Neural cell (in vitro differentiated cells): ENCODE results near the gene TOMM20. TPM values are rescaled to one million over a fixed set of nuclear protein-coding genes. Genes with fewer than 3 reads are reported as not detected.

ENCODE experiments used
- H2AFZ ChIP-seq: fragments of 200-600, 300-800 bp; sonication (generic), shearing (Covaris generic); 2 replicates; pipeline ENCODE4 v1.6.0; 2014; ENCODE audit warnings: low read depth, mild to moderate bottlenecking, antibody characterized with exemption, low read length, moderate library complexity
- H3F3A ChIP-seq: fragments of 200-600 bp; shearing (Covaris generic); 2 replicates; pipeline ENCODE4 v1.6.1; 2016; ENCODE audit warnings: mild to moderate bottlenecking, moderate library complexity, mixed read lengths, antibody characterized with exemption, low read length; ENCODE audit not compliant: insufficient read depth, poor library complexity, severe bottlenecking
- H3K27ac ChIP-seq: fragments of 200-600, 300-800 bp; sonication (generic), shearing (Covaris generic); 2 replicates; pipeline ENCODE4 v1.5.1; 2014; ENCODE audit warnings: mild to moderate bottlenecking, low read length, moderate library complexity
- H3K27me3 ChIP-seq: fragments of 300-800, 200-600 bp; sonication (generic), shearing (Covaris generic); 2 replicates; pipeline ENCODE4 v1.6.0; 2014; ENCODE audit warnings: mild to moderate bottlenecking, low read depth, low read length, moderate library complexity; ENCODE audit not compliant: insufficient read depth
- H3K36me3 ChIP-seq: fragments of 300-800, 200-600 bp; sonication (generic), shearing (Covaris generic); 2 replicates; pipeline ENCODE4 v1.5.1; 2014; ENCODE audit warnings: mild to moderate bottlenecking, antibody characterized with exemption, low read length, moderate library complexity; ENCODE audit not compliant: insufficient read depth
- H3K4me2 ChIP-seq: fragments of 300-800, 200-600 bp; sonication (generic), shearing (Covaris generic); 2 replicates; pipeline ENCODE4 v1.6.0; 2014; ENCODE audit warnings: mild to moderate bottlenecking, low read length
- H3K4me3 ChIP-seq: fragments of 300-800, 200-600 bp; sonication (generic), shearing (Covaris generic); 2 replicates; pipeline ENCODE4 v1.5.1; 2014; ENCODE audit warnings: mild to moderate bottlenecking, low read length, moderate library complexity
- H3K79me2 ChIP-seq: fragments of 200-600 bp; shearing (Covaris generic); replicated peaks from 2 replicates; pipeline ENCODE4 v1.6.0; 2014; ENCODE audit warnings: mild to moderate bottlenecking, low read length, moderate library complexity; ENCODE audit not compliant: insufficient read depth
- H3K9ac ChIP-seq: fragments of 300-800, 200-600 bp; sonication (generic), shearing (Covaris generic); 2 replicates; pipeline ENCODE4 v1.6.1; 2016; ENCODE audit warnings: mild to moderate bottlenecking, low read length, mixed read lengths
- H3K9me2 ChIP-seq: fragments of 200-600 bp; shearing (Covaris generic); 2 replicates; pipeline ENCODE4 v1.6.1; 2016; ENCODE audit warnings: mild to moderate bottlenecking, low read length, mixed read lengths; ENCODE audit not compliant: insufficient read depth
- H3K9me3 ChIP-seq: fragments of 200-600, 300-800 bp; sonication (generic), shearing (Covaris generic); 2 replicates; pipeline ENCODE4 v1.6.1; 2016; ENCODE audit warnings: mild to moderate bottlenecking, mixed run types, low read length, moderate library complexity, mixed read lengths
- H4K20me1 ChIP-seq: fragments of 200-600 bp; shearing (Covaris generic); 2 replicates; pipeline ENCODE4 v1.6.1; 2016; ENCODE audit warnings: mild to moderate bottlenecking, mixed run types; ENCODE audit not compliant: insufficient read depth
- CTCF ChIP-seq: fragments of 450-650 bp; IDR thresholded peaks from 2 replicates; pipeline ENCODE4 v1.5.1; 2014; ENCODE audit warnings: antibody characterized with exemption, mild to moderate bottlenecking, moderate library complexity; ENCODE audit not compliant: poor library complexity, severe bottlenecking
- EP300 ChIP-seq: fragments of 450-650 bp; conservative IDR thresholded peaks from 2 replicates; pipeline ENCODE4 v1.6.1; 2014; ENCODE audit warnings: antibody characterized with exemption, mild to moderate bottlenecking, moderate library complexity; ENCODE audit not compliant: poor library complexity, severe bottlenecking
- EZH2 ChIP-seq: fragments of 200-600, 300-800 bp; shearing (Covaris generic), sonication (generic); IDR thresholded peaks from 2 replicates; pipeline ENCODE4 v1.6.1; 2014; ENCODE audit warnings: antibody characterized with exemption, low read length, borderline replicate concordance, mild to moderate bottlenecking; ENCODE audit not compliant: insufficient read depth, poor library complexity, severe bottlenecking
- MXI1 ChIP-seq: fragments of 450-650 bp; conservative IDR thresholded peaks from 2 replicates; pipeline ENCODE4 v1.6.1; 2014; ENCODE audit warnings: antibody characterized with exemption, mild to moderate bottlenecking; ENCODE audit not compliant: poor library complexity, severe bottlenecking
- POLR2AphosphoS5 ChIP-seq: IDR thresholded peaks from 2 replicates; pipeline ENCODE4 v1.6.1; 2012
- RAD21 ChIP-seq: fragments of 450-650 bp; conservative IDR thresholded peaks from 2 replicates; pipeline ENCODE4 v1.6.1; 2014; ENCODE audit warnings: antibody characterized with exemption, mild to moderate bottlenecking, moderate library complexity
- REST ChIP-seq: IDR thresholded peaks from 2 replicates; pipeline ENCODE4 v1.6.1; 2012; ENCODE audit warnings: borderline replicate concordance
- SMC3 ChIP-seq: fragments of 450-650 bp; conservative IDR thresholded peaks from 2 replicates; pipeline ENCODE4 v1.6.1; 2014; ENCODE audit warnings: antibody characterized with exemption, mild to moderate bottlenecking, moderate library complexity; ENCODE audit not compliant: poor library complexity
- TAF1 ChIP-seq: IDR thresholded peaks from 2 replicates; pipeline ENCODE4 v1.6.1; 2012; ENCODE audit warnings: low read depth
- polyA plus RNA-seq: library from polyadenylated mRNA; depleted of rRNA; stranded (reverse); fragments of >200 nt; gene quantifications from 2 replicates; pipeline ENCODE4 v1.2.3, GENCODE V29; 2014

Gene TOMM20
- polyA plus RNA-seq, 1 donor from 2014 or later, result 175 TPM

- TF ChIP-seq MXI1 (no peak), SMC3 (no peak), EZH2 (no peak), REST (no peak), TAF1 (no peak), POLR2AphosphoS5 (no peak), RAD21 (no peak), EP300 (no peak), CTCF (no peak)
- Histone ChIP-seq H3K9ac (no peak overlapping the region), H3K4me2 (no peak overlapping the region), H3K9me2 (no peaks in the 10 kb centered on the region), H3K4me3 (no peak overlapping the region), H3K27me3 (no peaks in the 10 kb centered on the region), H3K36me3 (peaks cover 4% of the 10 kb centered on the region), H3K27ac (no peak overlapping the region), H2AFZ (no peak overlapping the region), H3K79me2 (no peaks in the 10 kb centered on the region), H3F3A (no peaks in the 10 kb centered on the region), H3K9me3 (no peaks in the 10 kb centered on the region), H4K20me1 (no peaks in the 10 kb centered on the region)
Measured at GRCh38 chr1:235145639-235146038, 17.0 kb upstream of the TOMM20 start.

GRCh38 chr1:235142991-235143390, 14.4 kb upstream of the TOMM20 start:
- Histone ChIP-seq H3K79me2 (no peaks in the 10 kb centered on the region), H3K27me3 (no peaks in the 10 kb centered on the region), H3K9me3 (no peaks in the 10 kb centered on the region), H2AFZ (no peak overlapping the region), H3F3A (no peaks in the 10 kb centered on the region), H3K36me3 (peaks cover 4% of the 10 kb centered on the region), H3K9me2 (no peaks in the 10 kb centered on the region), H3K9ac (no peak overlapping the region), H3K4me3 (no peak overlapping the region), H4K20me1 (no peaks in the 10 kb centered on the region), H3K4me2 (no peak overlapping the region), H3K27ac (no peak overlapping the region)
- TF ChIP-seq SMC3, result no peak
- no peak for TF ChIP-seq POLR2AphosphoS5
- TF ChIP-seq MXI1, result no peak
- TF ChIP-seq TAF1, result no peak
- TF ChIP-seq EZH2, result no peak
- TF ChIP-seq EP300, result no peak
- no peak for TF ChIP-seq REST
- no peak for TF ChIP-seq RAD21
- no peak for TF ChIP-seq CTCF
